Body of pancreas (tissue), 4 donors: Measurements from ENCODE around the gene VRK1. TPM values are rescaled to one million over a fixed set of nuclear protein-coding genes. Genes with fewer than 3 reads are reported as not detected.
A peak's percentile ranks its signal among the peaks of the same experiment; 100 is the strongest.

Source experiments
- ATAC-seq: fragments of 150-250 bp; one replicate; pipeline ENCODE4 v1.9.1; 2016
- DNase-seq, 4 donors: peaks; one replicate each; pipeline ENCODE4 v3.0.0-alpha.2; 2019
- H3K27ac ChIP-seq, 4 donors: fragments of 200-600 bp; sonication (generic); 1 replicate in 3 of 4; 2 replicates in 1 of 4; pipeline versions ENCODE4 v1.5.1 to v1.6.1; 2016 to 2019; ENCODE audit warnings: mild to moderate bottlenecking in 1 of 4, mixed read lengths in 1 of 4, moderate library complexity in 1 of 4
- H3K27me3 ChIP-seq, 2 donors: fragments of 200-600 bp; sonication (generic); one replicate each; pipeline ENCODE4 v1.6.0; 2016; ENCODE audit warnings: mild to moderate bottlenecking in 1 of 2
- H3K36me3 ChIP-seq, 2 donors: fragments of 200-600 bp; sonication (generic); replicated peaks in 1 of 2; 2 replicates each; pipeline ENCODE4 v1.5.1; 2016; ENCODE audit warnings: low read depth in 2 of 2; ENCODE audit not compliant: insufficient read depth in 1 of 2
- H3K4me1 ChIP-seq: fragments of 200-600 bp; sonication (generic); one replicate; pipeline ENCODE4 v1.6.0; 2016
- H3K4me3 ChIP-seq, 2 donors: fragments of 200-600 bp; sonication (generic); 1 replicate in 1 of 2; 2 replicates in 1 of 2; pipeline ENCODE4 v1.5.1; 2016 to 2019
- H3K9me3 ChIP-seq, 3 donors: fragments of 200-600 bp; sonication (generic); 1 replicate in 2 of 3; 2 replicates in 1 of 3; pipeline ENCODE4 v1.5.1; 2016
- CTCF ChIP-seq, 7 experiments: fragments of 450-650 bp in 4 of 7; fragments of 200-600 bp in 3 of 7; sonication (generic) in 3 of 7; IDR thresholded peaks; one replicate each; pipeline ENCODE4 v1.5.1; 2016 to 2019; ENCODE audit warnings: antibody characterized with exemption in 7 of 7
- POLR2A ChIP-seq, 3 donors: fragments of 450-650 bp; IDR thresholded peaks; one replicate each; pipeline ENCODE4 v1.6.1; 2016; ENCODE audit warnings: antibody characterized with exemption in 3 of 3, mild to moderate bottlenecking in 2 of 3
- WGBS, 2 donors: methylation state at CpG; one replicate each; pipeline ENCODE4 v1.1.5; 2017; 5-methylcytosine and 5-hydroxymethylcytosine counted together
- intact Hi-C: fragments of 100-400 bp; cut with DNase I; formaldehyde crosslinking; loops from one replicate; pipeline ENCODE4 v1.15.1; 2023
- total RNA-seq, 2 donors: library from RNA; depleted of rRNA; stranded (reverse); fragments of >200 nt; gene quantifications; one replicate each; pipeline ENCODE4 v1.1.0, GENCODE V29; 2016

The VRK1 gene
- total RNA-seq, result 10 to 100 TPM in 1 of 2 donors, 1 to 10 TPM in 1; 5.6 to 10.4 TPM

- 1 to 11% methylated on average over 7 to 55 of the region's 57 CpGs for WGBS, 2 donors
- peak; percentile 100 for ATAC-seq
- Histone ChIP-seq H3K4me3 (peak within 1 kb of the TSS; percentile 53 to 98), H3K9me3 (no peaks in the 10 kb centered on the region), H3K4me1 (peaks cover 8% of the 10 kb centered on the region), H3K27me3 (no peaks in the 10 kb centered on the region), H3K27ac (peak within 1 kb of the TSS in 1 of 4 donors; percentile 41), H3K36me3 (no peaks in the 10 kb centered on the region)
- DNase-seq, result peak; percentile 92 to 96 (median 96)
- TF ChIP-seq POLR2A (IDR thresholded peaks at IDR 0.05), result no peak
- no peak for TF ChIP-seq CTCF (IDR thresholded peaks at IDR 0.05)
- intact Hi-C loops, result no loop called here
Measured at GRCh38 chr14:96796851-96797581, at the start of gene VRK1. Gene VRK1, plus strand, starts transcription at chr14:96797382. Its CDS starts 36,090 bp downstream, at chr14:96833472.

GRCh38 chr14:96747608-96748007 is 49.6 kb upstream of the VRK1 start:
- Histone ChIP-seq H3K27me3 (no peaks in the 10 kb centered on the region), H3K9me3 (no peaks in the 10 kb centered on the region), H3K27ac (no peak overlapping the region), H3K4me3 (no peak overlapping the region), H3K36me3 (no peaks in the 10 kb centered on the region), H3K4me1 (no peaks in the 10 kb centered on the region)
- intact Hi-C loops, result loop anchor here (10.0 kb wide), 1 partner anchor 163 kb away; no protein-coding TSS in a partner anchor
- 69 to 81% methylated on average over 10 of the region's 10 CpGs for WGBS, 2 donors
- TF ChIP-seq POLR2A (IDR thresholded peaks at IDR 0.05), result no peak
- TF ChIP-seq CTCF (IDR thresholded peaks at IDR 0.05), result no peak
- ATAC-seq (no peak), DNase-seq (no peak)

GRCh38 chr14:96748362-96748761 is 48.8 kb upstream of the VRK1 start:
- Histone ChIP-seq H3K27ac (no peak overlapping the region), H3K27me3 (no peaks in the 10 kb centered on the region), H3K4me1 (no peaks in the 10 kb centered on the region), H3K36me3 (no peaks in the 10 kb centered on the region), H3K9me3 (no peaks in the 10 kb centered on the region), H3K4me3 (no peak overlapping the region)
- WGBS, 2 donors, result 28 to 34% methylated on average over 6 of the region's 6 CpGs
- intact Hi-C loops, result loop anchor here (10.0 kb wide), 1 partner anchor 164 kb away; no protein-coding TSS in a partner anchor
- ATAC-seq (no peak), DNase-seq (no peak)
- TF ChIP-seq CTCF (IDR thresholded peaks at IDR 0.05) (no peak), POLR2A (IDR thresholded peaks at IDR 0.05) (no peak)

GRCh38 chr14:96751505-96751904 is 45.7 kb upstream of the VRK1 start:
- 53 to 54% methylated on average over 3 of the region's 3 CpGs for WGBS, 2 donors
- Histone ChIP-seq H3K36me3 (no peaks in the 10 kb centered on the region), H3K4me1 (no peaks in the 10 kb centered on the region), H3K4me3 (no peak overlapping the region), H3K27me3 (no peaks in the 10 kb centered on the region), H3K9me3 (no peaks in the 10 kb centered on the region), H3K27ac (no peak overlapping the region)
- intact Hi-C loops, result no loop called here
- TF ChIP-seq POLR2A (IDR thresholded peaks at IDR 0.05), result no peak
- TF ChIP-seq CTCF (IDR thresholded peaks at IDR 0.05), result no peak
- ATAC-seq, result no peak
- no peak for DNase-seq

- no peaks in the 10 kb centered on the region for H3K36me3 ChIP-seq
- DNase-seq (no peak), ATAC-seq (no peak)
- H3K4me1 ChIP-seq, result no peaks in the 10 kb centered on the region
- H3K27me3 ChIP-seq, result no peaks in the 10 kb centered on the region
- H3K9me3 ChIP-seq, result no peaks in the 10 kb centered on the region
- intact Hi-C loops, result no loop called here
- 61 to 72% methylated on average over 5 of the region's 5 CpGs for WGBS, 2 donors
- no peak overlapping the region for H3K4me3 ChIP-seq
- no peak for TF ChIP-seq CTCF (IDR thresholded peaks at IDR 0.05)
- no peak for TF ChIP-seq POLR2A (IDR thresholded peaks at IDR 0.05)
- H3K27ac ChIP-seq, result no peak overlapping the region
Measured at GRCh38 chr14:96752125-96752524, 45.1 kb upstream of the VRK1 start.
